Measurements from ENCODE around the gene CAMSAP3.

The CAMSAP3 gene

GRCh38 chr19:7635670-7636069 is 40.0 kb downstream of the CAMSAP3 start:
- DNase-seq (ENCODE audit: extremely low read depth, low read depth), result no peak
- TF ChIP-seq CTCF (IDR thresholded peaks at IDR 0.05; ENCODE audit: low read depth, low read length), result no peak

GRCh38 chr19:7636317-7636690 is 40.6 kb downstream of the CAMSAP3 start:
- TF ChIP-seq CTCF (IDR thresholded peaks at IDR 0.05; ENCODE audit: low read depth, low read length), result no peak
- DNase-seq (ENCODE audit: extremely low read depth, low read depth), result no peak

- DNase-seq (ENCODE audit: extremely low read depth, low read depth), result no peak
- TF ChIP-seq CTCF (IDR thresholded peaks at IDR 0.05; ENCODE audit: low read depth, low read length), result no peak
These were observed 41.2 kb downstream of the CAMSAP3 start, which contains the start of gene STXBP2 for GRCh38 chr19:7636691-7637373. Gene STXBP2, plus strand, starts transcription at chr19:7637110. Its CDS starts 40 bp downstream, at chr19:7637150.

GRCh38 chr19:7637374-7638256 is 42.0 kb downstream of the CAMSAP3 start:
- no peak for TF ChIP-seq CTCF (IDR thresholded peaks at IDR 0.05; ENCODE audit: low read depth, low read length)
- no peak for DNase-seq (ENCODE audit: extremely low read depth, low read depth)

GRCh38 chr19:7638802-7639465 is 43.3 kb downstream of the CAMSAP3 start:
- no peak for DNase-seq (ENCODE audit: extremely low read depth, low read depth)
- no peak for TF ChIP-seq CTCF (IDR thresholded peaks at IDR 0.05; ENCODE audit: low read depth, low read length)

GRCh38 chr19:7639863-7640348 is 44.2 kb downstream of the CAMSAP3 start:
- TF ChIP-seq CTCF (IDR thresholded peaks at IDR 0.05; ENCODE audit: low read depth, low read length), result no peak
- DNase-seq (ENCODE audit: extremely low read depth, low read depth), result no peak

All from AG09319 (cell line).